ENCODE data around the gene WFIKKN1.

The WFIKKN1 gene

GRCh38 chr16:585351-585750, 45.4 kb upstream of the WFIKKN1 start:
- TF ChIP-seq, protein P1, sequence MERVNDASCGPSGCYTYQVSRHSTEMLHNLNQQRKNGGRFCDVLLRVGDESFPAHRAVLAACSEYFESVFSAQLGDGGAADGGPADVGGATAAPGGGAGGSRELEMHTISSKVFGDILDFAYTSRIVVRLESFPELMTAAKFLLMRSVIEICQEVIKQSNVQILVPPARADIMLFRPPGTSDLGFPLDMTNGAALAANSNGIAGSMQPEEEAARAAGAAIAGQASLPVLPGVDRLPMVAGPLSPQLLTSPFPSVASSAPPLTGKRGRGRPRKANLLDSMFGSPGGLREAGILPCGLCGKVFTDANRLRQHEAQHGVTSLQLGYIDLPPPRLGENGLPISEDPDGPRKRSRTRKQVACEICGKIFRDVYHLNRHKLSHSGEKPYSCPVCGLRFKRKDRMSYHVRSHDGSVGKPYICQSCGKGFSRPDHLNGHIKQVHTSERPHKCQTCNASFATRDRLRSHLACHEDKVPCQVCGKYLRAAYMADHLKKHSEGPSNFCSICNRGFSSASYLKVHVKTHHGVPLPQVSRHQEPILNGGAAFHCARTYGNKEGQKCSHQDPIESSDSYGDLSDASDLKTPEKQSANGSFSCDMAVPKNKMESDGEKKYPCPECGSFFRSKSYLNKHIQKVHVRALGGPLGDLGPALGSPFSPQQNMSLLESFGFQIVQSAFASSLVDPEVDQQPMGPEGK (CRISPR knock-in tag; IDR thresholded peaks at IDR 0.05; ENCODE audit: borderline replicate concordance): no peak
- no peak for TF ChIP-seq POU6F1 (CRISPR knock-in tag; IDR thresholded peaks at IDR 0.05; ENCODE audit: borderline replicate concordance, low read depth)
- TF ChIP-seq RARB (CRISPR knock-in tag; IDR thresholded peaks at IDR 0.05): no peak
- TF ChIP-seq BACH2 (CRISPR knock-in tag; IDR thresholded peaks at IDR 0.05; ENCODE audit: borderline replicate concordance): no peak
- ATAC-seq: no peak; the same call in 2 of the 3 replicates

DNA sequence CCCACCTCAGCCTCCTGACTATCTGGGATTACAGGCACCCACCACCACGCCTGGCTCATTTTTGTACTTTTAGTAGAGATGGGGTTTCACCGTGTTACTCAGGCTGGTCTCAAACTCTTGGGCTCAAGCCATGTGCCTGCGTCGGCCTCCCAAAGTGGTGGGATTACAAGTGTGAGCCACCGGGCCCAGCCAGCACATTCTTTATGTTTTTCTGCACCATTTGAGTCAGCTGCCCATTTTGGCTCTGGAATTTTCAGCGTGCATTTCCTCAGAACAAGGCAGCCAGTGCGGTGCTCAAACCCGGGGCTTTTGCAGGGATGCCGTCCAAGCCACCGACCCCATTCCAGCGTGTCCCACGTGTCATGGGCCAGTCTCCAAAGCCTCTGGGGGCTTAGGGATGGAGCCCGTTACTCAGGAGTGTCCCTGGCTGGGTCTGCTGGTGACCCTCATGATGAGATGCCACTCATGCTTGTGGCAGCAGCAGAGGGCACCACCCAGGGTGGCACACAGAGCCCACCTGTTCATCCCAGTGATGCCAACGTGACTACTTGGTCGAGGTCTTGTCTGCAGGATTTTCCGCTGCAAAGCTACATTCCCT, 44.6 kb upstream of the WFIKKN1 start:
- no peak for ATAC-seq
- TF ChIP-seq ZNF8 (CRISPR knock-in tag; IDR thresholded peaks at IDR 0.05) (no peak), ARNTL (CRISPR knock-in tag; IDR thresholded peaks at IDR 0.05; ENCODE audit: borderline replicate concordance, low read depth) (no peak), ZFP3 (CRISPR knock-in tag; IDR thresholded peaks at IDR 0.05) (no peak), POU6F1 (CRISPR knock-in tag; IDR thresholded peaks at IDR 0.05; ENCODE audit: borderline replicate concordance, low read depth) (no peak), ESRRG (CRISPR knock-in tag; IDR thresholded peaks at IDR 0.05) (no peak), PPARA (CRISPR knock-in tag; IDR thresholded peaks at IDR 0.05; ENCODE audit: borderline replicate concordance) (no peak), ISL1 (CRISPR knock-in tag; IDR thresholded peaks at IDR 0.05) (no peak), ZNF70 (CRISPR knock-in tag; IDR thresholded peaks at IDR 0.05) (no peak), ZNF565 (CRISPR knock-in tag; conservative IDR thresholded peaks at IDR 0.05; ENCODE audit: low read depth) (no peak), TOX (CRISPR knock-in tag; IDR thresholded peaks at IDR 0.05; ENCODE audit: borderline replicate concordance) (no peak), SNAI2 (CRISPR knock-in tag; IDR thresholded peaks at IDR 0.05) (no peak), GLIS3 (CRISPR knock-in tag; IDR thresholded peaks at IDR 0.05) (no peak), CSDC2 (CRISPR knock-in tag; IDR thresholded peaks at IDR 0.05) (no peak), ZFP30 (CRISPR knock-in tag; IDR thresholded peaks at IDR 0.05) (no peak)
- TF ChIP-seq, protein P2, sequence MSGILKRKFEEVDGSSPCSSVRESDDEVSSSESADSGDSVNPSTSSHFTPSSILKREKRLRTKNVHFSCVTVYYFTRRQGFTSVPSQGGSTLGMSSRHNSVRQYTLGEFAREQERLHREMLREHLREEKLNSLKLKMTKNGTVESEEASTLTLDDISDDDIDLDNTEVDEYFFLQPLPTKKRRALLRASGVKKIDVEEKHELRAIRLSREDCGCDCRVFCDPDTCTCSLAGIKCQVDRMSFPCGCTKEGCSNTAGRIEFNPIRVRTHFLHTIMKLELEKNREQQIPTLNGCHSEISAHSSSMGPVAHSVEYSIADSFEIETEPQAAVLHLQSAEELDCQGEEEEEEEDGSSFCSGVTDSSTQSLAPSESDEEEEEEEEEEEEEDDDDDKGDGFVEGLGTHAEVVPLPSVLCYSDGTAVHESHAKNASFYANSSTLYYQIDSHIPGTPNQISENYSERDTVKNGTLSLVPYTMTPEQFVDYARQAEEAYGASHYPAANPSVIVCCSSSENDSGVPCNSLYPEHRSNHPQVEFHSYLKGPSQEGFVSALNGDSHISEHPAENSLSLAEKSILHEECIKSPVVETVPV (CRISPR knock-in tag; IDR thresholded peaks at IDR 0.05): no peak
- TF ChIP-seq, protein P3, sequence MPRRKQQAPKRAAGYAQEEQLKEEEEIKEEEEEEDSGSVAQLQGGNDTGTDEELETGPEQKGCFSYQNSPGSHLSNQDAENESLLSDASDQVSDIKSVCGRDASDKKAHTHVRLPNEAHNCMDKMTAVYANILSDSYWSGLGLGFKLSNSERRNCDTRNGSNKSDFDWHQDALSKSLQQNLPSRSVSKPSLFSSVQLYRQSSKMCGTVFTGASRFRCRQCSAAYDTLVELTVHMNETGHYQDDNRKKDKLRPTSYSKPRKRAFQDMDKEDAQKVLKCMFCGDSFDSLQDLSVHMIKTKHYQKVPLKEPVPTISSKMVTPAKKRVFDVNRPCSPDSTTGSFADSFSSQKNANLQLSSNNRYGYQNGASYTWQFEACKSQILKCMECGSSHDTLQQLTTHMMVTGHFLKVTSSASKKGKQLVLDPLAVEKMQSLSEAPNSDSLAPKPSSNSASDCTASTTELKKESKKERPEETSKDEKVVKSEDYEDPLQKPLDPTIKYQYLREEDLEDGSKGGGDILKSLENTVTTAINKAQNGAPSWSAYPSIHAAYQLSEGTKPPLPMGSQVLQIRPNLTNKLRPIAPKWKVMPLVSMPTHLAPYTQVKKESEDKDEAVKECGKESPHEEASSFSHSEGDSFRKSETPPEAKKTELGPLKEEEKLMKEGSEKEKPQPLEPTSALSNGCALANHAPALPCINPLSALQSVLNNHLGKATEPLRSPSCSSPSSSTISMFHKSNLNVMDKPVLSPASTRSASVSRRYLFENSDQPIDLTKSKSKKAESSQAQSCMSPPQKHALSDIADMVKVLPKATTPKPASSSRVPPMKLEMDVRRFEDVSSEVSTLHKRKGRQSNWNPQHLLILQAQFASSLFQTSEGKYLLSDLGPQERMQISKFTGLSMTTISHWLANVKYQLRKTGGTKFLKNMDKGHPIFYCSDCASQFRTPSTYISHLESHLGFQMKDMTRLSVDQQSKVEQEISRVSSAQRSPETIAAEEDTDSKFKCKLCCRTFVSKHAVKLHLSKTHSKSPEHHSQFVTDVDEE (CRISPR knock-in tag; IDR thresholded peaks at IDR 0.05): no peak
- TF ChIP-seq, protein P4, sequence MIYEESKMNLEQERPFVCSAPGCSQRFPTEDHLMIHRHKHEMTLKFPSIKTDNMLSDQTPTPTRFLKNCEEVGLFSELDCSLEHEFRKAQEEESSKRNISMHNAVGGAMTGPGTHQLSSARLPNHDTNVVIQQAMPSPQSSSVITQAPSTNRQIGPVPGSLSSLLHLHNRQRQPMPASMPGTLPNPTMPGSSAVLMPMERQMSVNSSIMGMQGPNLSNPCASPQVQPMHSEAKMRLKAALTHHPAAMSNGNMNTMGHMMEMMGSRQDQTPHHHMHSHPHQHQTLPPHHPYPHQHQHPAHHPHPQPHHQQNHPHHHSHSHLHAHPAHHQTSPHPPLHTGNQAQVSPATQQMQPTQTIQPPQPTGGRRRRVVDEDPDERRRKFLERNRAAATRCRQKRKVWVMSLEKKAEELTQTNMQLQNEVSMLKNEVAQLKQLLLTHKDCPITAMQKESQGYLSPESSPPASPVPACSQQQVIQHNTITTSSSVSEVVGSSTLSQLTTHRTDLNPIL (CRISPR knock-in tag; IDR thresholded peaks at IDR 0.05; ENCODE audit: low read depth): no peak

Measured in SK-N-SH treated with all-trans-retinoic acid at 6 μM for 48 hours (cell line).